Measurements from ENCODE around the gene RTEL1.
"Not testable (repeated sequence)": the region's sequence is repeated elsewhere in the genome, so short reads cannot be mapped to it uniquely, and the experiment has no call there.

The RTEL1 gene

GRCh38 chr20:63652192-63652980 is 5.7 kb upstream of the RTEL1 start:
- no peak for DNase-seq

GRCh38 chr20:63653041-63653973 is 4.8 kb upstream of the RTEL1 start, which contains the start of gene STMN3:
Gene STMN3, minus strand, starts transcription at chr20:63653424. Its CDS starts 79 bp downstream, at chr20:63653345.
- DNase-seq, result peak; percentile 67

- no peak for DNase-seq
Measured at GRCh38 chr20:63653974-63654668, 4.0 kb upstream of the RTEL1 start.

- DNase-seq, result no peak
Measured at GRCh38 chr20:63655249-63655648, 2.9 kb upstream of the RTEL1 start.

- DNase-seq, result no peak
Measured at GRCh38 chr20:63656451-63656850, 1.7 kb upstream of the RTEL1 start.

- no peak for DNase-seq
Measured at GRCh38 chr20:63657260-63657936, 714 bp upstream of the RTEL1 start.

GRCh38 chr20:63658749-63659187 is 656 bp downstream of the RTEL1 start:
- DNase-seq, result peak; percentile 38

GRCh38 chr20:63659370-63659769 is 1.3 kb downstream of the RTEL1 start:
- no peak for DNase-seq

GRCh38 chr20:63660174-63660573 is 2.1 kb downstream of the RTEL1 start:
- DNase-seq, result not testable (repeated sequence)

- DNase-seq, result no peak
Measured at GRCh38 chr20:63660622-63661021, 2.5 kb downstream of the RTEL1 start.

GRCh38 chr20:63661108-63661507 is 3.0 kb downstream of the RTEL1 start:
- no peak for DNase-seq

- no peak for DNase-seq
Measured at GRCh38 chr20:63661959-63662812, 4.1 kb downstream of the RTEL1 start.

- DNase-seq, result no peak
Measured at GRCh38 chr20:63662813-63663189, 4.7 kb downstream of the RTEL1 start.

- no peak for DNase-seq
Measured at GRCh38 chr20:63663332-63664066, 5.4 kb downstream of the RTEL1 start.

GRCh38 chr20:63664143-63664851 is 6.2 kb downstream of the RTEL1 start:
- no peak for DNase-seq

GRCh38 chr20:63664861-63665594 is 6.9 kb downstream of the RTEL1 start:
- DNase-seq, result no peak

GRCh38 chr20:63665708-63666107 is 7.6 kb downstream of the RTEL1 start:
- no peak for DNase-seq

- no peak for DNase-seq
Measured at GRCh38 chr20:63667858-63668257, 9.7 kb downstream of the RTEL1 start.

- no peak for DNase-seq
Measured at GRCh38 chr20:63668351-63668750, 10.2 kb downstream of the RTEL1 start.
